ENCODE results near the gene HSD3B1.

- TF ChIP-seq POLR2A (IDR thresholded peaks at IDR 0.05) (no peak), CTCF (IDR thresholded peaks at IDR 0.05) (no peak)
Observed at GRCh38 chr1:119510046-119510445, 3.0 kb downstream of the HSD3B1 start.

All from adrenal gland (tissue), 5 donors.